Vein endothelial cell (primary cell): ENCODE measurements around the gene RBMXL3. TPM values are rescaled to one million over a fixed set of nuclear protein-coding genes. Genes with fewer than 3 reads are reported as not detected.

ENCODE experiments used
- total RNA-seq: library from RNA; depleted of rRNA; stranded (reverse); fragments of >200 nt; gene quantifications from 2 replicates; pipeline ENCODE4 v1.2.3, GENCODE V29; 2012

Gene RBMXL3
- not detected in 2 replicates for total RNA-seq

GRCh38 chrX:115189110-115189509 is at the start of gene RBMXL3:
RBMXL3 (plus strand) TSS chrX:115189410; CDS start chrX:115189442, 32 bp downstream.

GRCh38 chrX:115233497-115234455 is 44.6 kb downstream of the RBMXL3 start, which contains the start of gene LRCH2:
LRCH2 (minus strand) TSS chrX:115234096; CDS start chrX:115234041, 55 bp downstream.

Other genes starting within 250 kb of the RBMXL3 start
- gene IL13RA2, start 171.8 kb upstream of the RBMXL3 start, total RNA-seq = 0.19 and 26.8 TPM in 2 replicates
- gene LRCH2, start 44.7 kb downstream of the RBMXL3 start, total RNA-seq = 4.9 and 5.0 TPM in 2 replicates
- not detected in 2 replicates for gene LUZP4, start 100.3 kb downstream of the RBMXL3 start, total RNA-seq